ENCODE measurements around the gene SSNA1.

GRCh38 chr9:137150617-137151457, 37.6 kb upstream of the SSNA1 start:
- TF ChIP-seq, protein P1, sequence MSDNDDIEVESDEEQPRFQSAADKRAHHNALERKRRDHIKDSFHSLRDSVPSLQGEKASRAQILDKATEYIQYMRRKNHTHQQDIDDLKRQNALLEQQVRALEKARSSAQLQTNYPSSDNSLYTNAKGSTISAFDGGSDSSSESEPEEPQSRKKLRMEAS (IDR thresholded peaks at IDR 0.05) = no peak
- TF ChIP-seq CEBPB (IDR thresholded peaks at IDR 0.05) = no peak

Measured in Ishikawa (cell line).